Measurements from ENCODE around the gene TAF11L9.
"Not testable (repeated sequence)": the region's sequence is repeated elsewhere in the genome, so short reads cannot be mapped to it uniquely, and the experiment has no call there.

TAF11L9 gene

GRCh38 chr5:17604951-17605350 lies 10.8 kb upstream of the TAF11L9 start:
- H3K36me3 ChIP-seq (ENCODE audit: insufficient read depth, low read length): no peaks in the 10 kb centered on the region
- H3K27me3 ChIP-seq (ENCODE audit: insufficient read depth, low read length, poor library complexity): no peaks in the 10 kb centered on the region
- H3K4me3 ChIP-seq (ENCODE audit: low read depth in 1 of 2, low read length in 2 of 2): no peak overlapping the region
- H3K9ac ChIP-seq (ENCODE audit: low read depth, low read length): no peak overlapping the region
- H3K4me1 ChIP-seq (ENCODE audit: insufficient read depth, low read length): no peaks in the 10 kb centered on the region
- H3K79me2 ChIP-seq (ENCODE audit: insufficient read depth, low read length): no peaks in the 10 kb centered on the region
- no peaks in the 10 kb centered on the region for H3K9me3 ChIP-seq (ENCODE audit: insufficient read depth, low read length, severe bottlenecking)
- DNase-seq (no peak), ATAC-seq (ENCODE audit: insufficient read depth, low read depth) (no peak)
- no peaks in the 10 kb centered on the region for H4K20me1 ChIP-seq (ENCODE audit: insufficient read depth, low read length)
- H2AFZ ChIP-seq (ENCODE audit: low read depth, low read length): no peak overlapping the region
- no peak for TF ChIP-seq EZH2 (IDR thresholded peaks at IDR 0.05; ENCODE audit: borderline replicate concordance, low read depth, low read length, severe bottlenecking)
- TF ChIP-seq, protein P1, sequence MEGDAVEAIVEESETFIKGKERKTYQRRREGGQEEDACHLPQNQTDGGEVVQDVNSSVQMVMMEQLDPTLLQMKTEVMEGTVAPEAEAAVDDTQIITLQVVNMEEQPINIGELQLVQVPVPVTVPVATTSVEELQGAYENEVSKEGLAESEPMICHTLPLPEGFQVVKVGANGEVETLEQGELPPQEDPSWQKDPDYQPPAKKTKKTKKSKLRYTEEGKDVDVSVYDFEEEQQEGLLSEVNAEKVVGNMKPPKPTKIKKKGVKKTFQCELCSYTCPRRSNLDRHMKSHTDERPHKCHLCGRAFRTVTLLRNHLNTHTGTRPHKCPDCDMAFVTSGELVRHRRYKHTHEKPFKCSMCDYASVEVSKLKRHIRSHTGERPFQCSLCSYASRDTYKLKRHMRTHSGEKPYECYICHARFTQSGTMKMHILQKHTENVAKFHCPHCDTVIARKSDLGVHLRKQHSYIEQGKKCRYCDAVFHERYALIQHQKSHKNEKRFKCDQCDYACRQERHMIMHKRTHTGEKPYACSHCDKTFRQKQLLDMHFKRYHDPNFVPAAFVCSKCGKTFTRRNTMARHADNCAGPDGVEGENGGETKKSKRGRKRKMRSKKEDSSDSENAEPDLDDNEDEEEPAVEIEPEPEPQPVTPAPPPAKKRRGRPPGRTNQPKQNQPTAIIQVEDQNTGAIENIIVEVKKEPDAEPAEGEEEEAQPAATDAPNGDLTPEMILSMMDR (IDR thresholded peaks at IDR 0.05; ENCODE audit: borderline replicate concordance, extremely low read depth, low read length, poor library complexity, severe bottlenecking): no peak
- no peak overlapping the region for H3K27ac ChIP-seq (ENCODE audit: low read length)
- H3K4me2 ChIP-seq (ENCODE audit: insufficient read depth, low read length): no peak overlapping the region

DNA sequence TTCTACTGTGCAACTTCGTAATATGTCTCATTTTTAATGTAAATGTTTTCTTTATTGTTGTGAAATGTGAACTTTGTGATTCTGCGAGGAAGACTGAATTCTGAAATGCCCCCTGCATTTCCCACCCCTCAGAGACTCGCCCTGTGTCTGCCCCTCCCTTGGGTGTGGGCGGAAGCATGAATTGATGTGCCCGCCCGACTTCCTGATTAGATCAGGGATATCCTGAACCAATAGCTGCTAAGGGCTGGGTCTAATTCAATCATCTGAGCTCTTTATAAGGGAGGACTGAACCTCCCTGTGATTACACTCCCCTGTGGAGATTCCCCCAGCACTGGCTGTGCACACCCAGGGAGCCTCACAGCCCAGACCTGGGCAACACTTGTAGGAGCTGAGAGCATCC lies 9.7 kb upstream of the TAF11L9 start, which contains the start of gene TAF11L11:
TAF11L11 (plus strand) TSS at position 304 of the 400 bp plus-strand sequence.
- not testable (repeated sequence) for H3K79me2 ChIP-seq (ENCODE audit: insufficient read depth, low read length)

GRCh38 chr5:17597728-17598127 lies 3.5 kb upstream of the TAF11L9 start, which contains the start of gene TAF11L10:
TSS of gene TAF11L10 (minus strand) at chr5:17597828.
- not testable (repeated sequence) for H2AFZ ChIP-seq (ENCODE audit: low read depth, low read length); H3K4me2 ChIP-seq (ENCODE audit: insufficient read depth, low read length); H4K20me1 ChIP-seq (ENCODE audit: insufficient read depth, low read length); ATAC-seq (ENCODE audit: insufficient read depth, low read depth); H3K4me1 ChIP-seq (ENCODE audit: insufficient read depth, low read length); H3K9me3 ChIP-seq (ENCODE audit: insufficient read depth, low read length, severe bottlenecking); H3K4me3 ChIP-seq (ENCODE audit: low read depth in 1 of 2, low read length in 2 of 2); H3K27ac ChIP-seq (ENCODE audit: low read length); H3K36me3 ChIP-seq (ENCODE audit: insufficient read depth, low read length); H3K27me3 ChIP-seq (ENCODE audit: insufficient read depth, low read length, poor library complexity); H3K9ac ChIP-seq (ENCODE audit: low read depth, low read length); H3K79me2 ChIP-seq (ENCODE audit: insufficient read depth, low read length); DNase-seq

More for the DNA sequence above, 9.7 kb upstream of the TAF11L9 start, which contains the start of gene TAF11L11:
- H3K9ac ChIP-seq (ENCODE audit: low read depth, low read length); H3K9me3 ChIP-seq (ENCODE audit: insufficient read depth, low read length, severe bottlenecking); H3K4me2 ChIP-seq (ENCODE audit: insufficient read depth, low read length); H3K4me1 ChIP-seq (ENCODE audit: insufficient read depth, low read length); H4K20me1 ChIP-seq (ENCODE audit: insufficient read depth, low read length); DNase-seq; ATAC-seq (ENCODE audit: insufficient read depth, low read depth); H2AFZ ChIP-seq (ENCODE audit: low read depth, low read length); H3K27ac ChIP-seq (ENCODE audit: low read length); H3K27me3 ChIP-seq (ENCODE audit: insufficient read depth, low read length, poor library complexity); H3K4me3 ChIP-seq (ENCODE audit: low read depth in 1 of 2, low read length in 2 of 2); H3K36me3 ChIP-seq (ENCODE audit: insufficient read depth, low read length): not testable (repeated sequence)

- H3K79me2 ChIP-seq (ENCODE audit: insufficient read depth, low read length); H3K27me3 ChIP-seq (ENCODE audit: insufficient read depth, low read length, poor library complexity); H3K36me3 ChIP-seq (ENCODE audit: insufficient read depth, low read length); H2AFZ ChIP-seq (ENCODE audit: low read depth, low read length); H3K27ac ChIP-seq (ENCODE audit: low read length); H3K4me1 ChIP-seq (ENCODE audit: insufficient read depth, low read length); H3K4me2 ChIP-seq (ENCODE audit: insufficient read depth, low read length); ATAC-seq (ENCODE audit: insufficient read depth, low read depth); H3K9me3 ChIP-seq (ENCODE audit: insufficient read depth, low read length, severe bottlenecking); H4K20me1 ChIP-seq (ENCODE audit: insufficient read depth, low read length); DNase-seq; H3K9ac ChIP-seq (ENCODE audit: low read depth, low read length); H3K4me3 ChIP-seq (ENCODE audit: low read depth in 1 of 2, low read length in 2 of 2): not testable (repeated sequence)
Measured at GRCh38 chr5:17590860-17591259, 3.3 kb downstream of the TAF11L9 start, which contains the start of gene TAF11L8. TSS of gene TAF11L8 (minus strand) at chr5:17590960.

GRCh38 chr5:17585658-17586057 lies 8.5 kb downstream of the TAF11L9 start, which contains the start of gene TAF11L7:
TSS of gene TAF11L7 (minus strand) at chr5:17585758.
- DNase-seq; H3K4me3 ChIP-seq (ENCODE audit: low read depth in 1 of 2, low read length in 2 of 2); ATAC-seq (ENCODE audit: insufficient read depth, low read depth); H3K36me3 ChIP-seq (ENCODE audit: insufficient read depth, low read length); H3K79me2 ChIP-seq (ENCODE audit: insufficient read depth, low read length); H3K4me1 ChIP-seq (ENCODE audit: insufficient read depth, low read length); H2AFZ ChIP-seq (ENCODE audit: low read depth, low read length); H3K4me2 ChIP-seq (ENCODE audit: insufficient read depth, low read length); H3K27me3 ChIP-seq (ENCODE audit: insufficient read depth, low read length, poor library complexity); H3K27ac ChIP-seq (ENCODE audit: low read length); H3K9ac ChIP-seq (ENCODE audit: low read depth, low read length); H3K9me3 ChIP-seq (ENCODE audit: insufficient read depth, low read length, severe bottlenecking); H4K20me1 ChIP-seq (ENCODE audit: insufficient read depth, low read length): not testable (repeated sequence)

Data from DND-41 (cell line).